Mesenchymal stem cell (in vitro differentiated cells and primary cell): Measurements from ENCODE around the gene TNFSF12.

Experiments
- DNase-seq: peaks from one replicate; pipeline ENCODE4 v3.0.0-alpha.2; 2013
- H2AFZ ChIP-seq: one replicate; pipeline ENCODE4 v1.6.1; 2013; ENCODE audit warnings: low read depth, mild to moderate bottlenecking, control low read depth, inconsistent platforms, low read length, moderate library complexity
- H2AK5ac ChIP-seq: 2 replicates; pipeline ENCODE4 v1.6.1; 2013; ENCODE audit warnings: low read length, moderate library complexity, mild to moderate bottlenecking, inconsistent platforms; ENCODE audit not compliant: severe bottlenecking
- H2BK120ac ChIP-seq: one replicate; pipeline ENCODE4 v1.6.1; 2013; ENCODE audit warnings: low read depth, mild to moderate bottlenecking, inconsistent platforms, low read length, moderate library complexity
- H2BK12ac ChIP-seq, 2 experiments: one replicate each; pipeline ENCODE4 v1.6.1; 2013; ENCODE audit warnings: inconsistent platforms in 2 of 2, low read length in 2 of 2, mild to moderate bottlenecking in 2 of 2, moderate library complexity in 2 of 2, control low read depth in 1 of 2
- H2BK15ac ChIP-seq: one replicate; pipeline ENCODE4 v1.6.1; 2013; ENCODE audit warnings: mild to moderate bottlenecking, low read depth, inconsistent platforms; ENCODE audit not compliant: poor library complexity, severe bottlenecking
- H2BK5ac ChIP-seq: 2 replicates; pipeline ENCODE4 v1.6.1; 2013; ENCODE audit warnings: low read depth, mild to moderate bottlenecking, low read length, control low read depth, inconsistent platforms; ENCODE audit not compliant: poor library complexity, severe bottlenecking
- H3K14ac ChIP-seq, 2 experiments: one replicate each; pipeline ENCODE4 v1.6.1; 2013; ENCODE audit warnings: inconsistent platforms in 2 of 2, low read length in 2 of 2, control low read depth in 1 of 2, mild to moderate bottlenecking in 1 of 2, moderate library complexity in 1 of 2
- H3K18ac ChIP-seq, 2 experiments: one replicate each; pipeline ENCODE4 v1.6.1; 2013; ENCODE audit warnings: inconsistent platforms in 2 of 2, low read length in 2 of 2, control low read depth in 1 of 2, low read depth in 1 of 2, mild to moderate bottlenecking in 1 of 2
- H3K23ac ChIP-seq, 2 experiments: one replicate each; pipeline ENCODE4 v1.6.1; 2013; ENCODE audit warnings: inconsistent platforms in 2 of 2, low read length in 2 of 2, mild to moderate bottlenecking in 2 of 2, moderate library complexity in 2 of 2, control low read depth in 1 of 2
- H3K27ac ChIP-seq: 2 replicates; pipeline ENCODE4 v1.5.1; 2013; ENCODE audit warnings: mild to moderate bottlenecking, moderate library complexity, low read length, control low read depth, inconsistent platforms; ENCODE audit not compliant: poor library complexity, severe bottlenecking
- H3K27me3 ChIP-seq, 2 experiments: 2 replicates each; pipeline versions ENCODE4 v1.6.1 to v1.7.0; 2013; ENCODE audit warnings: low read length in 2 of 2, mild to moderate bottlenecking in 2 of 2, moderate library complexity in 2 of 2, control low read depth in 1 of 2, inconsistent platforms in 1 of 2; ENCODE audit not compliant: control insufficient read depth in 1 of 2, insufficient read depth in 1 of 2
- H3K36me3 ChIP-seq, 2 experiments: 2 replicates each; pipeline versions ENCODE4 v1.6.1 to v1.7.0; 2013; ENCODE audit warnings: low read length in 2 of 2, control low read depth in 1 of 2, inconsistent platforms in 1 of 2, low read depth in 1 of 2, mild to moderate bottlenecking in 1 of 2; ENCODE audit not compliant: insufficient read depth in 2 of 2, control insufficient read depth in 1 of 2
- H3K4ac ChIP-seq, 2 experiments: one replicate each; pipeline ENCODE4 v1.6.1; 2013; ENCODE audit warnings: inconsistent platforms in 2 of 2, low read length in 2 of 2, mild to moderate bottlenecking in 2 of 2, moderate library complexity in 2 of 2, control low read depth in 1 of 2, low read depth in 1 of 2
- H3K4me1 ChIP-seq: 2 replicates; pipeline ENCODE4 v1.6.1; 2013; ENCODE audit warnings: low read depth, low read length, control low read depth; ENCODE audit not compliant: control insufficient read depth, insufficient read depth
- H3K4me2 ChIP-seq: 2 replicates; pipeline ENCODE4 v1.6.1; 2013; ENCODE audit warnings: low read length, mild to moderate bottlenecking, inconsistent platforms; ENCODE audit not compliant: poor library complexity, severe bottlenecking
- H3K4me3 ChIP-seq, 2 experiments: 2 replicates each; pipeline versions ENCODE4 v1.5.1 to v1.7.0; 2013; ENCODE audit warnings: low read length in 2 of 2, mild to moderate bottlenecking in 2 of 2, control low read depth in 1 of 2, low read depth in 1 of 2; ENCODE audit not compliant: insufficient read depth in 1 of 2
- H3K79me1 ChIP-seq: replicated peaks from 2 replicates; pipeline ENCODE4 v1.6.1; 2013; ENCODE audit warnings: mild to moderate bottlenecking, control low read depth, low read length, inconsistent platforms; ENCODE audit not compliant: poor library complexity, severe bottlenecking
- H3K9ac ChIP-seq: 2 replicates; pipeline ENCODE4 v1.7.0; 2013; ENCODE audit warnings: mild to moderate bottlenecking, low read length, moderate library complexity
- H3K9me3 ChIP-seq: 2 replicates; pipeline ENCODE4 v1.7.0; 2013; ENCODE audit warnings: mild to moderate bottlenecking, low read length; ENCODE audit not compliant: control insufficient read depth
- H4K8ac ChIP-seq: one replicate; pipeline ENCODE4 v1.6.1; 2013; ENCODE audit warnings: inconsistent platforms, mild to moderate bottlenecking, low read length, moderate library complexity
- H4K91ac ChIP-seq: one replicate; pipeline ENCODE4 v1.6.1; 2013; ENCODE audit warnings: mild to moderate bottlenecking, low read length, inconsistent platforms
- WGBS: methylation state at CpG from one replicate; pipeline ENCODE4 v1.1.7; 2013; ENCODE audit warnings: mixed read lengths; 5-methylcytosine and 5-hydroxymethylcytosine counted together

Gene TNFSF12

DNA sequence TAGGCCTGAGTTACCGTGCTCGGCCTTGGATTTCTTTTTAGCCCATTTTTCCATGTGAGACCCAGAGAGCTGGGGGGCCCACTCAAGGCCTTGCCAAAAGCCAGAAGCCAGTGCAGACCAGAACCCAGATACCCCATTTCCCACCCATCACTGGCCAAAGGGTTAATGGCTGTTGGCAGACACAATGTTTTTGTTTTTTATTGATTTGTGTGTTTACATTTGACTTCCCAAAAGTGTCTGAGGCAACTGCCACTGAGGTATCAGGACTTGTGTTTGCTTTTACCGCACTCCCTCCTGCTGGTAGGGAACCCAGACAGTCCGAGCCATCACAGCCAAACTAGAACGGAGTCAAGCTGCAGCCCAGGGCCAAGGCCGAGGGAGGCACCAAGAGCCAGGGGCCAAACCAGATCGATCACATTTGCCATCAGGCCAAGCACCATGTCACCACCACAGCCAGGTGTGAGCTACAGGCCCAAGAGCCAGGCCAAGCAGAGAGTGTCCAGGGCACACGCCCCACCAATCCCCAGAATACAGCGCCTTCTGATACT lies 7.7 kb upstream of the TNFSF12 start:
- H3K18ac ChIP-seq = no peak overlapping the region
- peaks cover 16% of the 10 kb centered on the region for H3K9me3 ChIP-seq
- no peaks in the 10 kb centered on the region for H3K79me1 ChIP-seq
- no peaks in the 10 kb centered on the region for H3K36me3 ChIP-seq
- H3K4ac ChIP-seq = no peak overlapping the region
- peaks cover 3% of the 10 kb centered on the region for H3K4me1 ChIP-seq
- 83% methylated on average over 9 of the region's 9 CpGs for WGBS
- H4K91ac ChIP-seq = no peak overlapping the region
- no peak overlapping the region for H3K4me3 ChIP-seq
- no peak overlapping the region for H3K9ac ChIP-seq
- H2BK5ac ChIP-seq = no peak overlapping the region
- no peak overlapping the region for H2AK5ac ChIP-seq
- DNase-seq = no peak
- H2BK12ac ChIP-seq = no peak overlapping the region
- H4K8ac ChIP-seq = no peak overlapping the region
- H2AFZ ChIP-seq = no peak overlapping the region
- no peak overlapping the region for H2BK15ac ChIP-seq
- H3K4me2 ChIP-seq = no peak overlapping the region
- no peak overlapping the region for H3K27ac ChIP-seq
- no peak overlapping the region for H3K23ac ChIP-seq
- peaks cover 14% of the 10 kb centered on the region in 2 experiments for H3K27me3 ChIP-seq
- H2BK120ac ChIP-seq = no peak overlapping the region
- H3K14ac ChIP-seq = no peak overlapping the region

DNA sequence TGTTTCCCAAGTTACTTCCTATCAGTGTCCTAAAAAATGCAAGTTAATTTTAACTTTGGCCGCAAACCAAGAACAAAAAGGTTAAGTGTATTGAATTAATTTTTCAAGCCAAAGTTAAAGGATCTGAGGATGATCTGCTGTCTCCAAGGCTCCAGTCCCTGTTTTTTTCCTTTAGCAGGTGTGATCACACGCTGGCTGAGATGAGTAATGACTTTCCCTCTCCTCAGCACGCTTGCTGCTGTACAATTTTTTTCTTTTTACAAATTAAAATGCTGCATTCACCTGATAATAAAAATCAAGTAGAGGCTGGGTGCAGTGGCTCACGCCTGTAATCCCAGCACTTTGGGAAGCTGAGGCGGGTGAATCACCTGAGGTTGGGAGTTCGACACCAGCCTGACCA lies 3.9 kb upstream of the TNFSF12 start:
- Histone ChIP-seq H3K27ac (no peak overlapping the region), H3K14ac (no peak overlapping the region), H3K18ac (no peak overlapping the region), H3K36me3 (no peaks in the 10 kb centered on the region), H2BK120ac (no peak overlapping the region), H3K4me3 (no peak overlapping the region), H3K23ac (no peak overlapping the region), H2BK12ac (no peak overlapping the region), H3K27me3 (peaks cover 14% of the 10 kb centered on the region in 2 experiments), H2BK5ac (no peak overlapping the region), H2AFZ (no peak overlapping the region), H2AK5ac (no peak overlapping the region), H3K9ac (no peak overlapping the region), H3K4ac (no peak overlapping the region), H3K4me2 (no peak overlapping the region), H4K8ac (no peak overlapping the region), H3K4me1 (peaks cover 15% of the 10 kb centered on the region), H4K91ac (no peak overlapping the region), H3K79me1 (peaks cover 3% of the 10 kb centered on the region), H2BK15ac (no peak overlapping the region), H3K9me3 (no peaks in the 10 kb centered on the region)
- DNase-seq = no peak
- 75% methylated on average over 6 of the region's 6 CpGs for WGBS

DNA sequence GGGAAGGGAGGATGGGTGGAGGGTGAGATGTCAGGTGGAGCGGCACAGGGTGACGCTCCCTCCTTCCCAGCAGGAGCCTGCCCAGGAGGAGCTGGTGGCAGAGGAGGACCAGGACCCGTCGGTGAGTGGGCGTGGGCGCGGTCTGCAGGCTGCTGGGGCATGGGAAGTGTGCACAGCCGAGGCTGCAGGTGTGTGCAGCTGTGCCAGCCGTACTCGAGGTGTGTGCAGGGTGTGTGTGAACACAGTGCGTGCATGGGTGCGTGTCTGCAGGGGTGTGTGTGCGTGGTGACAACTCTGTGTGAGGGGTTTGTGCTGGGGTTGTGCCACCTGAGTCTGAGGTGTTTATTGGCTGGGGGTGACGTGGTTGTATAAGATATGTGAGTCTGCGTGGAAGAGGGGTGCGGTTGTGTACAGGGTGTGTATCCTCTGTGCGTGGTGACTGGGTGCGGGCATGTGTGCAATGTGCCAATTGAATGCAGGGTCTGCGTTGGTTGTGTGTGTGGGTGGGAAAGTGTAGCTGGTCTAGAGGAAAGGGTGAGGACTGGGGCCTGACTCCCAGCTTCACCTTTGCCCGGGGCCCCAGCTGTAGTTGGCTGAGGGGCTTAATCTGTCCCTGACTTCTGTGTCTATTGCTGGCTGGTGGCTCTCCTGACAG lies 670 bp downstream of the TNFSF12 start:
- H2BK5ac ChIP-seq = no peak overlapping the region
- no peaks in the 10 kb centered on the region for H3K9me3 ChIP-seq
- peak overlapping the region; percentile 99 for H3K4me2 ChIP-seq
- H4K8ac ChIP-seq = peak overlapping the region; percentile 99
- 80% methylated on average over 20 of the region's 20 CpGs for WGBS
- H3K36me3 ChIP-seq = peaks cover 5 to 6% of the 10 kb centered on the region in 2 experiments
- H2BK15ac ChIP-seq = no peak overlapping the region
- H2BK120ac ChIP-seq = peak overlapping the region; percentile 91
- H3K4ac ChIP-seq = peak overlapping the region in 1 of 2 experiments; percentile 93
- peak overlapping the region; percentile 86 for H3K9ac ChIP-seq
- H3K27ac ChIP-seq = no peak overlapping the region
- H3K79me1 ChIP-seq = peaks cover 3% of the 10 kb centered on the region
- peak overlapping the region; percentile 95 for H4K91ac ChIP-seq
- H3K14ac ChIP-seq = peak overlapping the region in 1 of 2 experiments; percentile 57
- peak overlapping the region; percentile 89 for H2AFZ ChIP-seq
- H2BK12ac ChIP-seq = peak overlapping the region; percentile 75 to 77
- peak; percentile 10 for DNase-seq
- no peak overlapping the region for H2AK5ac ChIP-seq
- peak overlapping the region; percentile 79 to 84 for H3K4me3 ChIP-seq
- H3K23ac ChIP-seq = peak overlapping the region in 1 of 2 experiments; percentile 10
- H3K18ac ChIP-seq = peak overlapping the region; percentile 29 to 82
- H3K27me3 ChIP-seq = no peaks in the 10 kb centered on the region
- peaks cover 15% of the 10 kb centered on the region for H3K4me1 ChIP-seq

GRCh38 chr17:7550344-7550743 lies 1.5 kb downstream of the TNFSF12 start:
- H3K4ac ChIP-seq = no peak overlapping the region

More at GRCh38 chr17:7550344-7550743, 1.5 kb downstream of the TNFSF12 start:
- Histone ChIP-seq H3K4me1 (peaks cover 15% of the 10 kb centered on the region), H2BK5ac (no peak overlapping the region), H3K4me2 (no peak overlapping the region), H3K79me1 (peaks cover 3% of the 10 kb centered on the region), H2AFZ (no peak overlapping the region), H3K18ac (no peak overlapping the region), H4K91ac (no peak overlapping the region), H3K27ac (no peak overlapping the region), H2BK15ac (no peak overlapping the region), H3K27me3 (no peaks in the 10 kb centered on the region), H3K14ac (no peak overlapping the region), H2AK5ac (no peak overlapping the region), H3K9me3 (no peaks in the 10 kb centered on the region), H4K8ac (no peak overlapping the region), H3K9ac (no peak overlapping the region), H3K4me3 (no peak overlapping the region), H2BK120ac (no peak overlapping the region), H3K36me3 (peaks cover 5 to 6% of the 10 kb centered on the region in 2 experiments), H3K23ac (no peak overlapping the region), H2BK12ac (no peak overlapping the region)
- no peak for DNase-seq
- 85% methylated on average over 6 of the region's 6 CpGs for WGBS
